HCT116 (cell line): ENCODE data around the gene CHST15.

Experiments used
- EGR1 ChIP-seq: IDR thresholded peaks from 2 replicates; pipeline ENCODE4 v1.6.1; 2012; ENCODE audit warnings: low read depth
- TF ChIP-seq, protein P1 (sequence below): IDR thresholded peaks from 2 replicates; pipeline ENCODE4 v1.6.1; 2012

GRCh38 chr10:123970927-123971286 lies 122.5 kb downstream of the CHST15 start:
- no peak for TF ChIP-seq EGR1
- TF ChIP-seq, protein P1, sequence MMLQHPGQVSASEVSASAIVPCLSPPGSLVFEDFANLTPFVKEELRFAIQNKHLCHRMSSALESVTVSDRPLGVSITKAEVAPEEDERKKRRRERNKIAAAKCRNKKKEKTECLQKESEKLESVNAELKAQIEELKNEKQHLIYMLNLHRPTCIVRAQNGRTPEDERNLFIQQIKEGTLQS: no peak
